GM21717 (cell line): ENCODE data around the gene EMD.
"Not testable (repeated sequence)": the region's sequence is repeated elsewhere in the genome, so short reads cannot be mapped to it uniquely, and the experiment has no call there.

ENCODE experiments used
- ATAC-seq: cut with Tn5 transposase; IDR thresholded peaks from one replicate; pipeline ENCODE4 v1.9.1; 2021; ENCODE audit warnings: mild to moderate bottlenecking, moderate library complexity; ENCODE audit not compliant: unreplicated experiment

Gene EMD

GRCh38 chrX:154371017-154371788 is 7.9 kb upstream of the EMD start:
- ATAC-seq, result peak; percentile 54

- peak; percentile 1 for ATAC-seq
These were observed 7.2 kb upstream of the EMD start for GRCh38 chrX:154371789-154372300.

- ATAC-seq, result no peak
These were observed 6.5 kb upstream of the EMD start for GRCh38 chrX:154372612-154373022.

- ATAC-seq, result no peak
These were observed 5.5 kb upstream of the EMD start for GRCh38 chrX:154373340-154374306.

GRCh38 chrX:154374313-154375155 is 4.6 kb upstream of the EMD start, which contains the start of gene FLNA:
Gene FLNA, minus strand, starts transcription at chrX:154374634. Its CDS starts 3,389 bp downstream, at chrX:154371245.
- no peak for ATAC-seq

- no peak for ATAC-seq
These were observed 4.0 kb upstream of the EMD start for GRCh38 chrX:154375156-154375504.

GRCh38 chrX:154376774-154377173 is 2.3 kb upstream of the EMD start:
- no peak for ATAC-seq

GRCh38 chrX:154378059-154378798 is 866 bp upstream of the EMD start:
- ATAC-seq, result peak; percentile 72

- ATAC-seq, result no peak
These were observed 465 bp downstream of the EMD start for GRCh38 chrX:154379569-154379951.

- ATAC-seq, result no peak
These were observed 1.1 kb downstream of the EMD start for GRCh38 chrX:154380153-154380552.

GRCh38 chrX:154380787-154381186 is 1.7 kb downstream of the EMD start:
- ATAC-seq, result no peak

- no peak for ATAC-seq
These were observed 2.2 kb downstream of the EMD start for GRCh38 chrX:154381271-154381670.

- no peak for ATAC-seq
These were observed 3.5 kb downstream of the EMD start for GRCh38 chrX:154382483-154383069.

- no peak for ATAC-seq
These were observed 4.5 kb downstream of the EMD start for GRCh38 chrX:154383359-154384283.

GRCh38 chrX:154384284-154384892 is 5.3 kb downstream of the EMD start:
- no peak for ATAC-seq

- not testable (repeated sequence) for ATAC-seq
These were observed 9.0 kb downstream of the EMD start for GRCh38 chrX:154388094-154388493.

- peak; percentile 18 for ATAC-seq
These were observed 9.6 kb downstream of the EMD start for GRCh38 chrX:154388649-154389048.
